GM12878 (cell line): ENCODE measurements around the gene LRRC27.

ENCODE experiments used
- SIX5 ChIP-seq: IDR thresholded peaks from 2 replicates; pipeline ENCODE4 v1.6.1; 2011; ENCODE audit warnings: mild to moderate bottlenecking, low read depth, low read length, moderate library complexity; ENCODE audit not compliant: severe bottlenecking
- YY1 ChIP-seq: IDR thresholded peaks from 2 replicates; pipeline ENCODE4 v1.6.1; 2011; ENCODE audit warnings: low read depth, mild to moderate bottlenecking, low read length
- TF ChIP-seq, protein P1 (sequence below), 3 experiments: IDR thresholded peaks in 2 of 3; conservative IDR thresholded peaks in 1 of 3; 2 replicates each; pipeline ENCODE4 v1.5.1; 2011; ENCODE audit warnings: low read depth in 3 of 3, low read length in 3 of 3, mild to moderate bottlenecking in 3 of 3, control low read depth in 2 of 3, moderate library complexity in 2 of 3, inconsistent platforms in 1 of 3, mixed read lengths in 1 of 3; ENCODE audit not compliant: control insufficient read depth in 2 of 3, insufficient read depth in 1 of 3; ENCODE audit errors: extremely low read depth in 1 of 3

- TF ChIP-seq, protein P1, sequence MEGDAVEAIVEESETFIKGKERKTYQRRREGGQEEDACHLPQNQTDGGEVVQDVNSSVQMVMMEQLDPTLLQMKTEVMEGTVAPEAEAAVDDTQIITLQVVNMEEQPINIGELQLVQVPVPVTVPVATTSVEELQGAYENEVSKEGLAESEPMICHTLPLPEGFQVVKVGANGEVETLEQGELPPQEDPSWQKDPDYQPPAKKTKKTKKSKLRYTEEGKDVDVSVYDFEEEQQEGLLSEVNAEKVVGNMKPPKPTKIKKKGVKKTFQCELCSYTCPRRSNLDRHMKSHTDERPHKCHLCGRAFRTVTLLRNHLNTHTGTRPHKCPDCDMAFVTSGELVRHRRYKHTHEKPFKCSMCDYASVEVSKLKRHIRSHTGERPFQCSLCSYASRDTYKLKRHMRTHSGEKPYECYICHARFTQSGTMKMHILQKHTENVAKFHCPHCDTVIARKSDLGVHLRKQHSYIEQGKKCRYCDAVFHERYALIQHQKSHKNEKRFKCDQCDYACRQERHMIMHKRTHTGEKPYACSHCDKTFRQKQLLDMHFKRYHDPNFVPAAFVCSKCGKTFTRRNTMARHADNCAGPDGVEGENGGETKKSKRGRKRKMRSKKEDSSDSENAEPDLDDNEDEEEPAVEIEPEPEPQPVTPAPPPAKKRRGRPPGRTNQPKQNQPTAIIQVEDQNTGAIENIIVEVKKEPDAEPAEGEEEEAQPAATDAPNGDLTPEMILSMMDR (IDR thresholded peaks at IDR 0.05 in 2 of 3, conservative IDR thresholded peaks at IDR 0.05 in 1 of 3; ENCODE audit: control insufficient read depth in 2 of 3, extremely low read depth in 1 of 3, insufficient read depth in 1 of 3, low read depth in 3 of 3, low read length in 3 of 3), result no peak
- TF ChIP-seq YY1 (no peak), SIX5 (no peak)
Observed at GRCh38 chr10:132302421-132303310, 29.3 kb upstream of the LRRC27 start.
